Upper lobe of left lung (tissue), 4 donors: ENCODE measurements around the gene SRCAP.

Experiments used
- POLR2A ChIP-seq, 4 donors: fragments of 450-650 bp; IDR thresholded peaks; one replicate each; pipeline ENCODE4 v1.5.1; 2016 to 2017; ENCODE audit warnings: antibody characterized with exemption in 4 of 4, mild to moderate bottlenecking in 2 of 4
- POLR2AphosphoS5 ChIP-seq, 2 donors: sonication (generic); formaldehyde crosslinking; IDR thresholded peaks; one replicate each; pipeline ENCODE4 v1.5.1; 2017; ENCODE audit warnings: antibody characterized with exemption in 2 of 2

- no peak for TF ChIP-seq POLR2A (IDR thresholded peaks at IDR 0.05)
- no peak for TF ChIP-seq POLR2AphosphoS5 (IDR thresholded peaks at IDR 0.05)
Measured at GRCh38 chr16:30782486-30783279, 83.7 kb downstream of the SRCAP start.
